ENCODE results near the gene PHOX2B. TPM values are rescaled to one million over a fixed set of nuclear protein-coding genes. Genes with fewer than 3 reads are reported as not detected.

The PHOX2B gene
- total RNA-seq, 2 donors from 2014 or later, result not detected

DNA sequence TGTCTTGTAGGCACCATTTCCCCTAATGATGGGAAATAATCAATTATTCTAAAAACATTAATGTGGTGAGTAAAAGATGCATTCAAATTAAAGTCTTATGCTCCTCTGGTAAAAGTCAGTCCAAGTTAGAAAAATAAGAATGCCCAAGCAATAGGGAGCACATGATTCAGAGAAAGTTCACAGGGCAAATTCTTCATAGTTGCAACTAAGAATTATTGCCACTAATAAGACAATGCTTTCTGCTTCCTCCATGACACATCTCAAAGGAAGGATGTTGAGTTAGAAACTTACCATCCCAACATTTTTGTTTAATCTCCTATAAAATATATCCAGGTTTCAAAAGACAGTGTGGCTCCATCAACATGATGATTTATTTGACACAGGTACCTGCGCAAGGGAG lies 26.3 kb downstream of the PHOX2B start:
- H3K27me3 ChIP-seq (ENCODE audit: control insufficient read depth, insufficient read depth, low read length, poor library complexity, severe bottlenecking), result peaks cover 62% of the 10 kb centered on the region
- H3K4me3 Mint-ChIP-seq, result no peak overlapping the region
- TF ChIP-seq, protein P1, sequence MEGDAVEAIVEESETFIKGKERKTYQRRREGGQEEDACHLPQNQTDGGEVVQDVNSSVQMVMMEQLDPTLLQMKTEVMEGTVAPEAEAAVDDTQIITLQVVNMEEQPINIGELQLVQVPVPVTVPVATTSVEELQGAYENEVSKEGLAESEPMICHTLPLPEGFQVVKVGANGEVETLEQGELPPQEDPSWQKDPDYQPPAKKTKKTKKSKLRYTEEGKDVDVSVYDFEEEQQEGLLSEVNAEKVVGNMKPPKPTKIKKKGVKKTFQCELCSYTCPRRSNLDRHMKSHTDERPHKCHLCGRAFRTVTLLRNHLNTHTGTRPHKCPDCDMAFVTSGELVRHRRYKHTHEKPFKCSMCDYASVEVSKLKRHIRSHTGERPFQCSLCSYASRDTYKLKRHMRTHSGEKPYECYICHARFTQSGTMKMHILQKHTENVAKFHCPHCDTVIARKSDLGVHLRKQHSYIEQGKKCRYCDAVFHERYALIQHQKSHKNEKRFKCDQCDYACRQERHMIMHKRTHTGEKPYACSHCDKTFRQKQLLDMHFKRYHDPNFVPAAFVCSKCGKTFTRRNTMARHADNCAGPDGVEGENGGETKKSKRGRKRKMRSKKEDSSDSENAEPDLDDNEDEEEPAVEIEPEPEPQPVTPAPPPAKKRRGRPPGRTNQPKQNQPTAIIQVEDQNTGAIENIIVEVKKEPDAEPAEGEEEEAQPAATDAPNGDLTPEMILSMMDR (conservative IDR thresholded peaks at IDR 0.05), result no peak
- H3K27ac Mint-ChIP-seq, result no peak overlapping the region
- H3K4me1 ChIP-seq (ENCODE audit: control insufficient read depth, insufficient read depth, low read length), result no peaks in the 10 kb centered on the region
- no peak for DNase-seq
- peaks cover 86% of the 10 kb centered on the region for H3K27me3 Mint-ChIP-seq (ENCODE audit: insufficient read depth)
- H3K4me1 Mint-ChIP-seq, result no peaks in the 10 kb centered on the region
- peaks cover 5% of the 10 kb centered on the region for H3K9me3 Mint-ChIP-seq
- H3K9ac ChIP-seq (ENCODE audit: extremely low read depth, low read length, poor library complexity, severe bottlenecking), result no peak overlapping the region
- H3K9me3 ChIP-seq (ENCODE audit: control insufficient read depth, low read length), result no peaks in the 10 kb centered on the region
- no peaks in the 10 kb centered on the region for H3K36me3 Mint-ChIP-seq (ENCODE audit: low read depth)
- no peak overlapping the region for H3K27ac ChIP-seq (ENCODE audit: low read depth, low read length)
- no peaks in the 10 kb centered on the region for H3K36me3 ChIP-seq (ENCODE audit: control insufficient read depth, insufficient read depth, low read length)
- no peak overlapping the region for H3K4me3 ChIP-seq (ENCODE audit: low read length)
- 89 to 91% methylated on average over 1 of the region's 1 CpG for WGBS, 2 experiments (ENCODE audit: insufficient coverage in 1 of 2, insufficient read length in 1 of 2)

DNA sequence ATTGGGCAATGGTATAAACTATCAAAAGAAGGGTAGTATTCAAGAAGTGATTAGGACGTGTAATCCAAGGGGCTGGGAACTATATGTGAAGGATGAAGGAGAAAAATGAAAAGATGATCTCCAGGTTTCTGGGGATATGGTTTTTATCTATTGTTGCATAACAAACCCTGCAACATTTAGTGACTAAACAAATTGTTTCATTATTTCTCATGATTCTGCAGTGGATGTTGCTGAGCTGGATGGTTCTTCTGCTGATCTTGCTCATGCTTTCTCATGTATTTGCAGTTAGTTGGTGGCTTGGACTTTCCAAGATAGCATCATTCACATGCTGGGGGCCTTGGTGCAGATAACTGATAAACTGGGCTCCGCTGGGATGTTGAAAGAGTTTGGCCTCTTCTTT lies 29.1 kb downstream of the PHOX2B start:
- Mint-ChIP-seq H3K27me3 (ENCODE audit: insufficient read depth) (peaks cover 88% of the 10 kb centered on the region), H3K9me3 (no peaks in the 10 kb centered on the region)
- WGBS, 2 experiments (ENCODE audit: insufficient coverage in 1 of 2, insufficient read length in 1 of 2), result 86 to 92% methylated on average over 2 of the region's 2 CpGs

DNA sequence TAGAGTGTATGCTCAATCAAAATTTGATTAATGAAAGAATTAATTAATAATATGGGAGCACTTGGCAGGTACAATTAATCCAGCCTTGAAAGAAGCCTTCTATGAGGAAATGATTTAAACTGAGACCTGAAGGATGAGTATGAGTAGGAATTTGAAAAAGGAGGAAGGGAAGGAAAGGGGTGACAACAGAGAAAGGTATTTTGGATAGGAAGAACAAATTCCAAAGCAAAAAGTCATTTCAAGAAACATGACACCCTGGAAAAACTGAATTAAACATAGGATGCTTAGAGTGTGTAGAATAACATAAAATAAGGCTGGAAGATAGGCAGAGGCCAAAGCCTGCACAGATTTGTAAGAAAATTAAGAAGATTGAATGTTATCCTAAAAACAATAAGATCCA lies 29.6 kb downstream of the PHOX2B start:
- H3K9ac ChIP-seq (ENCODE audit: extremely low read depth, low read length, poor library complexity, severe bottlenecking), result no peak overlapping the region
- H3K4me3 Mint-ChIP-seq, result no peak overlapping the region
- H3K4me1 Mint-ChIP-seq, result no peaks in the 10 kb centered on the region
- no peaks in the 10 kb centered on the region for H3K36me3 ChIP-seq (ENCODE audit: control insufficient read depth, insufficient read depth, low read length)
- H3K27me3 Mint-ChIP-seq (ENCODE audit: insufficient read depth), result peaks cover 86% of the 10 kb centered on the region
- DNase-seq, result no peak
- no peak overlapping the region for H3K27ac Mint-ChIP-seq
- TF ChIP-seq, protein P1 (conservative IDR thresholded peaks at IDR 0.05), result no peak
- H3K4me1 ChIP-seq (ENCODE audit: control insufficient read depth, insufficient read depth, low read length), result no peaks in the 10 kb centered on the region
- no peaks in the 10 kb centered on the region for H3K9me3 ChIP-seq (ENCODE audit: control insufficient read depth, low read length)
- peaks cover 72% of the 10 kb centered on the region for H3K27me3 ChIP-seq (ENCODE audit: control insufficient read depth, insufficient read depth, low read length, poor library complexity, severe bottlenecking)
- H3K9me3 Mint-ChIP-seq, result no peaks in the 10 kb centered on the region
- no peaks in the 10 kb centered on the region for H3K36me3 Mint-ChIP-seq (ENCODE audit: low read depth)
- H3K27ac ChIP-seq (ENCODE audit: low read depth, low read length), result no peak overlapping the region
- H3K4me3 ChIP-seq (ENCODE audit: low read length), result no peak overlapping the region

More for the DNA sequence above, 29.1 kb downstream of the PHOX2B start:
- no peaks in the 10 kb centered on the region for H3K4me1 Mint-ChIP-seq
- Histone ChIP-seq H3K36me3 (ENCODE audit: control insufficient read depth, insufficient read depth, low read length) (no peaks in the 10 kb centered on the region), H3K9ac (ENCODE audit: extremely low read depth, low read length, poor library complexity, severe bottlenecking) (no peak overlapping the region), H3K9me3 (ENCODE audit: control insufficient read depth, low read length) (no peaks in the 10 kb centered on the region), H3K4me3 (ENCODE audit: low read length) (no peak overlapping the region), H3K27me3 (ENCODE audit: control insufficient read depth, insufficient read depth, low read length, poor library complexity, severe bottlenecking) (peaks cover 72% of the 10 kb centered on the region), H3K4me1 (ENCODE audit: control insufficient read depth, insufficient read depth, low read length) (no peaks in the 10 kb centered on the region), H3K27ac (ENCODE audit: low read depth, low read length) (no peak overlapping the region)
- H3K4me3 Mint-ChIP-seq, result no peak overlapping the region
- H3K27ac Mint-ChIP-seq, result no peak overlapping the region
- TF ChIP-seq, protein P1 (conservative IDR thresholded peaks at IDR 0.05), result no peak
- H3K36me3 Mint-ChIP-seq (ENCODE audit: low read depth), result no peaks in the 10 kb centered on the region
- DNase-seq, result no peak
